Mucosa of descending colon (tissue), 3 donors: Measurements from ENCODE around the gene PARP14. TPM values are rescaled to one million over a fixed set of nuclear protein-coding genes. Genes with fewer than 3 reads are reported as not detected.
"Not testable (repeated sequence)": the region's sequence is repeated elsewhere in the genome, so short reads cannot be mapped to it uniquely, and the experiment has no call there.

ENCODE experiments used
- ATAC-seq: fragments of 200-7000 bp; cut with Tn5 transposase; one replicate; pipeline ENCODE4 v1.9.1; 2020; ENCODE audit warnings: mild to moderate bottlenecking, moderate library complexity
- DNase-seq, 3 donors: peaks; one replicate each; pipeline ENCODE4 v3.0.0-alpha.2; 2020
- H3K36me3 ChIP-seq: fragments of 200-600 bp; one replicate; pipeline ENCODE4 v1.8.0; 2021; ENCODE audit warnings: low read depth, mild to moderate bottlenecking
- H3K4me1 ChIP-seq: fragments of 200-600 bp; one replicate; pipeline ENCODE4 v1.8.0; 2021; ENCODE audit warnings: low read depth, mild to moderate bottlenecking
- H3K4me3 ChIP-seq: fragments of 200-600 bp; one replicate; pipeline ENCODE4 v1.8.0; 2021; ENCODE audit warnings: mild to moderate bottlenecking
- H3K9me3 ChIP-seq: fragments of 200-600 bp; one replicate; pipeline ENCODE4 v1.8.0; 2021; ENCODE audit warnings: mild to moderate bottlenecking
- intact Hi-C, 2 donors: fragments of 100-400 bp; cut with DNase I in 1 of 2; cut with micrococcal nuclease in 1 of 2; formaldehyde crosslinking; loops; one replicate each; pipeline versions ENCODE4 v1.11.0 to v1.11.1; 2022; cut with DNase I, micrococcal nuclease
- total RNA-seq, 3 donors: library from RNA; stranded (reverse); fragmentation: NEBNext Ultra II Directional in 2 of 3; extraction: Animal tissue kit (Norgen Biotek cat#: 25700) in 2 of 3; gene quantifications; one replicate each; pipeline versions ENCODE4 v1.2.1 to v1.2.4, GENCODE V29; 2021 to 2023
- TF ChIP-seq, protein P1 (sequence below): fragments of 200-600 bp; IDR thresholded peaks from one replicate; pipeline ENCODE4 v1.8.0; 2022; ENCODE audit warnings: antibody characterized with exemption, mild to moderate bottlenecking
- donor health status: DM: no; HTN: no; CAD: no; lungs with moderate emphysema.
- donor health status: DM: no; HTN: no; CAD: no.
- donor health status: DM: no; HTN: yes; CAD: no.

Gene PARP14
- total RNA-seq, 3 donors from 2014 or later: 34.7 to 47.9 (median 43.8) TPM

DNA sequence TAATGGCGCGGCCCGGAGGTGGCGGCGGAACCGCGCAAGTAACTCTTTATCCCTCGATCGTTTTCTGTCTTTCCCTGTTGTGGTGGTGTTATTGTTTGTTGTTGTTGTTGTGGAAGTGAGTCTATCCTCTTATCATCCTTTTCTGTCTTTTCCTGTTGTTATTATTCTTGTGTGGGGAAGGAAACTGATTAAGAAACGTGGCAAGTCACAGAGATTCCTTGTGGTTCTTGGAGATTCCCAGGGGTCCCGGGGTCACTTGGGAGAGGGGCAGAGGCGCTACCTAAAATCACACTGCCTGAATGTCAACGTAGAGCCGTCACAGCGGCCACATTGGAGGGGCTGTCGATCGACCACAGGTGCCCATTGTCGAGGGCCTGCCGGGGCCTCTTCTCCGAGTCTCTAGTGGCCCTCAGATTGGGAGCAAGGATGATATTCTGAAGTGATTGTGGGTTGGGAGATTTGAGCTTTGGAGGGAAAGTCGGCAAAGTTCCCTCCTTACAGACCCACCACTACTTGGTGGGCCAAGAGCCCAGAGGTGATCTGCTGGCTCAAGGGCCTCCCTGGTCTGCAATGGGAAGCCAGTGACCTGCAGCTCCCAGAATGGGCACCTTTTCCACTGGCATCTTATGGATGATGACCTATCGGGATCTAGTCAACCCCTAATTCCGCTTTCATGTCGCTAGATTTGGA lies 790 bp downstream of the PARP14 start:
- intact Hi-C loops: loop anchor here (5.0 to 10.0 kb wide), 2 partner anchors 119 to 287 kb away; partner anchors contain the start of genes DTX3L (in 1 of the 2) and PARP9 (in 1 of the 2)
- peak in 1 of 3 donors; percentile 39 for DNase-seq
- H3K36me3 ChIP-seq: no peaks in the 10 kb centered on the region
- no peaks in the 10 kb centered on the region for H3K9me3 ChIP-seq
- TF ChIP-seq, protein P1, sequence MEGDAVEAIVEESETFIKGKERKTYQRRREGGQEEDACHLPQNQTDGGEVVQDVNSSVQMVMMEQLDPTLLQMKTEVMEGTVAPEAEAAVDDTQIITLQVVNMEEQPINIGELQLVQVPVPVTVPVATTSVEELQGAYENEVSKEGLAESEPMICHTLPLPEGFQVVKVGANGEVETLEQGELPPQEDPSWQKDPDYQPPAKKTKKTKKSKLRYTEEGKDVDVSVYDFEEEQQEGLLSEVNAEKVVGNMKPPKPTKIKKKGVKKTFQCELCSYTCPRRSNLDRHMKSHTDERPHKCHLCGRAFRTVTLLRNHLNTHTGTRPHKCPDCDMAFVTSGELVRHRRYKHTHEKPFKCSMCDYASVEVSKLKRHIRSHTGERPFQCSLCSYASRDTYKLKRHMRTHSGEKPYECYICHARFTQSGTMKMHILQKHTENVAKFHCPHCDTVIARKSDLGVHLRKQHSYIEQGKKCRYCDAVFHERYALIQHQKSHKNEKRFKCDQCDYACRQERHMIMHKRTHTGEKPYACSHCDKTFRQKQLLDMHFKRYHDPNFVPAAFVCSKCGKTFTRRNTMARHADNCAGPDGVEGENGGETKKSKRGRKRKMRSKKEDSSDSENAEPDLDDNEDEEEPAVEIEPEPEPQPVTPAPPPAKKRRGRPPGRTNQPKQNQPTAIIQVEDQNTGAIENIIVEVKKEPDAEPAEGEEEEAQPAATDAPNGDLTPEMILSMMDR: no peak
- H3K4me3 ChIP-seq: peak overlapping the region; percentile 52
- no peak for ATAC-seq
- H3K4me1 ChIP-seq: peaks cover 21% of the 10 kb centered on the region

DNA sequence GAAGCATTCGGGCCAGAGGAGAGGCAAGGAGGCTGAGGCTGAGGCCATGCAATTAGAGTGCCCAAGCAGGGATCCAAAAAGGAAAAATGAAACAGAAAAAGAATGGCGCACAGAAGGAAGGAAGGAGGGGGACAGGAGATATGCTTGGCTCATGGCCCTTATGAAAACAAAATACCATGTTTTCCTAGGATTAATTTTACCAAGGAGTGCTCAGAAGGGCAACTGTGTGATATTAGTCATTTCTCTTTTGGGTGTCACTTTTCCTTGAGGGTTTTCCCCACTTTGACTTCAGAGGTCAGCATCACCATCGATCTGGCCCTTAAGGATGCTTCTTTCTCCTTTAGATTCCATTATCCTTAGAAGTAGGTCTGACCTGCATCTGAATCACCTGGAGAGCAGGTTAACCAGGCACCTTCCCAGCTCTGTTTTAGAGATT lies 1.4 kb downstream of the PARP14 start:
- Histone ChIP-seq H3K36me3 (no peaks in the 10 kb centered on the region), H3K9me3 (no peaks in the 10 kb centered on the region), H3K4me3 (no peak overlapping the region), H3K4me1 (peaks cover 21% of the 10 kb centered on the region)
- intact Hi-C loops: loop anchor here (5.0 to 10.0 kb wide), 2 partner anchors 120 to 287 kb away; partner anchors contain the start of genes DTX3L (in 1 of the 2) and PARP9 (in 1 of the 2)
- DNase-seq (no peak), ATAC-seq (no peak)
- TF ChIP-seq, protein P1: no peak

- not testable (repeated sequence) for DNase-seq, H3K9me3 ChIP-seq, H3K36me3 ChIP-seq, H3K4me3 ChIP-seq, ATAC-seq
- peaks cover 21% of the 10 kb centered on the region for H3K4me1 ChIP-seq
- intact Hi-C loops: loop anchor here (5.0 to 10.0 kb wide), 2 partner anchors 121 to 288 kb away; partner anchors contain the start of genes DTX3L (in 1 of the 2) and PARP9 (in 1 of the 2)
Measured at GRCh38 chr3:122682778-122683411, 2.3 kb downstream of the PARP14 start.

- H3K4me1 ChIP-seq: peaks cover 3% of the 10 kb centered on the region
- no peak overlapping the region for H3K4me3 ChIP-seq
- no peaks in the 10 kb centered on the region for H3K9me3 ChIP-seq
- intact Hi-C loops: loop anchor here in 1 of 2 donors (10.0 kb wide), 1 partner anchor 292 kb away; no protein-coding TSS in a partner anchor
- ATAC-seq: no peak
- no peaks in the 10 kb centered on the region for H3K36me3 ChIP-seq
- TF ChIP-seq, protein P1: no peak
- no peak for DNase-seq
Measured at GRCh38 chr3:122687298-122687697, 6.7 kb downstream of the PARP14 start.

DNA sequence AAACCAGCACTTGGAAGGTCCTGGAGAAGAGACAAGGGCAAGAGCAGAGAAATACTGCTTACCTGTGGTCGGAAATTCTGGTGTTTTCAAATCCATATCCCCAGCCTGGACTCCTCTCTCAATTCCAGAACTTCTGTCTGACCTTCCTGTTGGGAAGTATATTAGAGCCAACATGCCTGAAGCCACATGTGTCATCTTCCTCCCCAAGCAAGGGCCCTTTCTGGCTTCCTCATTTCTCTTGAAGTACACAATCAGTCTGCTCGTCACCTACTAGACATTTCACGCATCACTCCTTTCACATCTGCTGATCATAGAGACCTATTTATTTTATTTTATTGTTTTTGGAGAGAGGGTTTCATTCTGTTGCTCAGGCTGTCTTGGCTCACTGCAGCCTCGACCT lies 8.4 kb downstream of the PARP14 start:
- no peak overlapping the region for H3K4me3 ChIP-seq
- TF ChIP-seq, protein P1: no peak
- no peaks in the 10 kb centered on the region for H3K4me1 ChIP-seq
- DNase-seq (no peak), ATAC-seq (peak; percentile 19)
- no peaks in the 10 kb centered on the region for H3K9me3 ChIP-seq
- no peaks in the 10 kb centered on the region for H3K36me3 ChIP-seq
- intact Hi-C loops: loop anchor here in 1 of 2 donors (10.0 kb wide), 1 partner anchor 294 kb away; no protein-coding TSS in a partner anchor

DNA sequence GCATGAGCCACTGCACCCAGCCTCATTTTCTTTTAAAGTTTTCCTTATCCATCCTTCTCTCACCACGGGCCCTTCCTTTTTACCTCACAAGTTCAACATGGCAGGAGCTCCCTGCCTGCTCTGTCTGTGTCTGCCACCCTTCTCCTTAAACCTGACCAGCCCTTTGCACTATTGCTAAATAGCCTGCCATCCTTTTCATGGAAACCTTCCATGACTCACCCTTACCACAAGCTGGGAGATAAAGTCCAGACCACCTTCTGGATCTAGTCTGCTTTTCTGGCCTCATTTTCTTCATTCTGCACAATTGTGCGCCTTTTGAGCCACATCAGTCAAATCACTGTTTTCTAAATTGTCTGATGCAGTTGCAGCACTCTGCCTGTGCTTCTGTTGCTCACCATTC lies 8.9 kb downstream of the PARP14 start:
- Histone ChIP-seq H3K36me3 (no peaks in the 10 kb centered on the region), H3K4me3 (no peak overlapping the region), H3K9me3 (no peaks in the 10 kb centered on the region), H3K4me1 (no peaks in the 10 kb centered on the region)
- intact Hi-C loops: loop anchor here in 1 of 2 donors (10.0 kb wide), 1 partner anchor 295 kb away; no protein-coding TSS in a partner anchor
- ATAC-seq (no peak), DNase-seq (no peak)
- TF ChIP-seq, protein P1: no peak
